SHP77 (cell line): ENCODE data around the gene FRYL.

ENCODE experiments used
- DNase-seq, 2 experiments: peaks; one replicate each; lab custom pipeline; 2025; lab: John Stamatoyannopoulos, UW

The FRYL gene

GRCh38 chr4:48556268-48556667 lies 223.8 kb downstream of the FRYL start:
- DNase-seq = no peak

GRCh38 chr4:48554606-48555005 lies 225.5 kb downstream of the FRYL start:
- DNase-seq = no peak

GRCh38 chr4:48553720-48554119 lies 226.4 kb downstream of the FRYL start:
- no peak for DNase-seq

DNA sequence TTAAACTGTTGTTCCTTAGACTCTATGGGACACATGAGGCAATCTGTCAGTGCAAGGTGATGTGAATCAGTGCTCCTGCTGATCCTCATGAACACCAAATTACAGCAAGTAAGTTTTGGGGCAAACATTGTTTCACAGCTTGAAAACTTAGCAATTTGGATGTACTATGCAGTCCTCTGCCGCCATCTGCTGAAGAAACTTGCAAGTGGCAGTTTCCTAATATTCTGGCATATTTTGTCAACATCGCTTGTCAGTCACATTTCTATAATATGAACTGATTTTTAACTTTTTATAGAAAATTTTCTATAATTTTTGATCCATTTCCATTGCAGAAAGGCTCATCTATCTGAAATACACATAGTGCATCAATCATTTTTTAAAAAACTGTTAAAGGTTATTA lies 233.7 kb downstream of the FRYL start:
- DNase-seq = no peak

GRCh38 chr4:48543796-48544195 lies 236.3 kb downstream of the FRYL start:
- DNase-seq = no peak

GRCh38 chr4:48542888-48543287 lies 237.2 kb downstream of the FRYL start:
- DNase-seq = no peak

GRCh38 chr4:48539597-48539996 lies 240.5 kb downstream of the FRYL start:
- DNase-seq = no peak

GRCh38 chr4:48538358-48538757 lies 241.7 kb downstream of the FRYL start:
- no peak for DNase-seq

DNA sequence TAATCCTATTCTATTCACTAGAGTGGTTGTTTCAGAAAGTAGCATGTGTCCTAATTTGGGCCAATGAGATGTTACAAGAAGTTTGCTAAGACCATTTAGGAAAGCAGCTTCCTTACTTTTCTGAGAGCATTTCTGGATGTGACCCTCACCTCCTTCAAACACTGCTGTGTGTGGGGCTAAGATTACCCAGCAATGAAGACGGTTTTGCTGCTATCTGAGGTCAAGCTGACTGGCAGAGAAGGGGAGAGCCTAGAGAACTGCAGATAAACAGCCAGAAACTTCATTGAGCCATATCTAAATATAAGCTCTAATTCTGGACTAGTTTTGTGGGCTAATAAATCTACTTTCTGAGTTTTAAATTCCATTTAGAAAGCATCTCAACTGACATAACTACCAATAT lies 253.7 kb downstream of the FRYL start:
- DNase-seq = no peak

DNA sequence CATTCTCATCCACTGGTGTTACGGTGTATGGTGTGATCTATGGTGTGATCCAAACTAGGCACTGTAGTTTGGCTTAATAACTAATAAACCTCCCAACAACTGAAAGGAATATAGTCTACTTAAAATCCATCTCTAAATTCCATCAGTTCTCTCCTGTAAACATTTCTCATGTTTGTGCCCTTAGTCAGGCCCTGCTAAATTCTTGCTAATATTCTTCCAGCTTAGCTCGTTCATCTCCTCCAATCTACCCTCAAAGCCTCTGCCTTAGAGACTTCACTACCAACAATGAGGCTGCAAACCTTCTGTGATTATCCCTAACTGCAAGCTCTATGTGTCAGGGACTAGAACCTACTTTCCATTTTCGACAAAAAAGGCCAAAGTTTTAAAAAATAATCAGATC lies 261.9 kb downstream of the FRYL start:
- no peak for DNase-seq

DNA sequence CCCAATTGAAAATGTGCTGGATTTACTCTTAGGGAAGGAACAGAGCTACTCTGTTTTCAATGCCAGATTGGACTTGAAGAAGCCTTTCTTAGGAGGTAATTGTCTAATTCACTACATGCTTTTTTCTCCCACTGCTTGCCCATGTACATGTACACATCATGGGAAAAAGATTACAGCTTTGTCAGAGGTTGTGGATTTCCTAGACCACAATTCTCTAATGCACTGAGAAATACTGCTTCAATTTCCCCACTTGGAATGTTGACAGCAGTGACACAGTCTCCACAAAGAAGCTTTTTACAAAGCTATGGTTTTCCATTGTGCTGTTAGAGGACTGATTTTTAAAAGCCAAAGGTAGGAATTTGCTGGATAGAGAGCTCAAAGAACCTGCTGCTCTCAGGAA lies 270.5 kb downstream of the FRYL start:
- DNase-seq = no peak

- no peak for DNase-seq
Observed at GRCh38 chr4:48506716-48507115, 273.4 kb downstream of the FRYL start.

DNA sequence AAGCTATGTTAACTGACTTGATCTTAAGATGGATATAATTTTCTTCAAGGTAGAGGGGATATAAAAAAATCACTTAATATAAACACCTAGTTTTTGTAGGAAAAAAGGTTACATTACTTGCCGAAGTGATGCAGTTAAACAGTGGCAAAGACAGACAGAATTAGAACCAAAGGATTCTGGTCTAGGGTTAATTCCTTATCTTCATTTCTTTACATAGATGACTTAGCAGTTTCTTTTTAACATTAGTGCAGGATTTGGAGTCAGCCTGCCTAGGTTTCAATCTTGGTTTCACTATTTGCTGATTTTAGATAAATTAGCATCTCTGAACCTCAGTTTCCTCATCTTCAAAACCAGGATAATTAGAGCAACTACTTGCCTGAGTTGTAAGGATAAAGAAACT lies 275.7 kb downstream of the FRYL start:
- no peak for DNase-seq

DNA sequence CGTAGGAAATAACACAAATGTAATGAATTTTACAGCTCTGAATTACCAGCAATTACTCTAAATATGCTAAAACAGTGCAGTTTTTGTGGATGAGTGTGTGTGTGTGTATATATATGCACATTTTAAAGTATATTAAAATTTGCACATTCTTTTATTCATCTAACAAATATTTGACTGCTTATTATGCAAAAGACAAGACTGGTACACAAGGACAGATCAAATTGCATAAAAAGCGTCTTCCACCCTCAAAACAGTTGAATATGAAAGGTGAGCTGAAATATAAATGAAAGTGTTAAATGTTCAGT lies 276.1 kb downstream of the FRYL start:
- DNase-seq = no peak

DNA sequence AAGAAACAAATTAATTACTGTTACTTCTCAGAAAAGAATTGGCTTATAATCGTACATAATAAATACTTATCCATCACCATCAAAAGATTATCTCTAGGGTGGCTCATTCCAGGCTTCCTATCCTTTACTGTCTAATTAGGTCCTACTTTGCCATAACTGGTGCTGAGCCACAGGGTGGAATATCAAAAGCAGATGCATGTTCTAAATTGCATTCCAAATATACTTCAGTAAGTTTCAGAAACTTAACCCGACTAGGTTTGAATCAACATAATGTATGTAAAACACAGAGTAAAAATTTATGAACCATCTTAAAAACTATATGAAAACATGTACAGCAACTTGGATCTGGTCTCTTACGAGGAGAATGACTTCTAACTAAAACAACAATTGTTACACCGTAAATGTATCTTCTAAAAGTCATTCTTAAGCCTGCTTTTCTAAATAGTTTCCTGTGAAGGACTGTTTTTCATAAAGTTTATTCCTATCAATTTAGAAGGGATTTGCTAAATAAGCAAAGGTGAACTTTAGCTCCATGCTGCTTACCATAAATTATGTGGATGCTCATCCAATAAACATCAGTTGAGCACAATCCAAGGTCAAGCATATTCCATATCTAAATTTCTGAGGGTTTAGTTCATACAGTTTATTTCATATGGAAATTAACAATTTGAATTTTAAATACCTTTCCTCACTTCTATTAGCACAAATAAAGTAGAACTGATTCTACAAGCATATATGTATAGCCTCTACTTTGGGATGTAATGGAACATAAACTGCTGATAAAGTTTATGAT lies 276.6 kb downstream of the FRYL start:
- no peak for DNase-seq

GRCh38 chr4:48499551-48500066 lies 280.5 kb downstream of the FRYL start:
- no peak for DNase-seq

DNA sequence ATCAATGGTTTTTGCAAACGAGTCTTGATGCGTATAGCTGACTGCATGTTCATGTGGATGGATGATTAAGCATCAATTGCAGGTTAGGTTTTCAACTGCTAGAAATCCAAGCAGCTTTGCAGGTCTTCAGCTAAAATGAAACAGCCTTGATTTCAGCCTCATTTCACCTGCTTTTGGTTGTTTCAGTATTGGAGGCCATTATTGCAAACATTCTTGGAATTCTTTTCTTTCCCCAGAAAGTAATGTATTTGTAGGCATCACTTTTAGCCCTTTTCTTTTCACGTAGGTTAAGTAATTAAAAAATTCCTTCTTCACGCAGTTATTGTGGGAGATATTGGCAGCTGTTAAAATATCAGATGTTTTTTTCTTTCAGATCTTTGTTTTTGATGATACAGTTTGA lies 281.2 kb downstream of the FRYL start:
- DNase-seq = no peak

DNA sequence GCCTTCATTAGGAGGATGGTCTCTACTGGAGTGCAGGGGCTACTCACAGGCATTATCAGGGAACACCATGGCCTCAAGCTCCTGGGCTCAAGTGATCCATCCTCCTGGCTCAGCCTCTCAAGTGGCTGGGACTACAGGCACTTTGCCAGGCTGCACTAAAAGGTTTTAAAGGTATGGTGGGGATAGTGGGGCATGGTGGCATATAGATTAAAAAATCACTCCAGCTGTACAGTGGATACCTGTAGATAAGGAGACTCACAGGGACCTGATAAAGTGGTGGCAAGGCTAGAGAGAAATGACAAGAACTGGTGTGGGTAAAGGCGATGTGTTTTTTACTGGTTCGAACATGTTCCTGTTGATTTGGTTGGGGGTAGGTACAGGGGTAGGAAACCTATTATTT lies 284.1 kb downstream of the FRYL start:
- DNase-seq = no peak

DNA sequence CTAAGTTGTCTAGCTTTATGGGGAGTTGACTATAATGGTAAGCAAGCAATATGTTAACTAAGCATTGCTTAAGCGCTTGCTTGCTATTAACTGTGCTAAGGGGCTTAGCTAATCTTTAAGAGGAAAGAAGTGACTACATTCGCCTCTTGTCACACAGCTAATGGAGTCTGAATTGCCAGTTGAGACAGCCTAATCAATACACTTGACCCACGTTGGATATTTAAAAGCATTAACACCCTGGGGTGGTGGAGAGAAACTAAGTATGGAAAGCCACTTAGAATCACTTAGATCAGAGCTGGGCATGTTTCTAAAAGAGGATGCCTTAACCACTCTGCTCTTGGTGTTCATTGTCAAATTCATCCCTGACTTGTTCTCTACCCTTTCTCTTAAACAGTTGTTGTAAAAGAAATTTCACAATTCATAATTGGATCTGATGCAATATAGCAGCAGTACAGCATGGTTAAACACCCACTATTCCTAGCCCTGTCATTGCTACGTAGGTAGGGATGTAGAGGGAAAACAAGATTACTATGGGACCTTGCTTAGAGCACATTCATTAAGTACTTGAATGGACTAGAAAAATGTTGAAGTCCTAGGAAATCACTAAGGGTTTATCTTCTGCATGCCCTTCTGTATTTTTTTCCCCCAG lies 286.5 kb downstream of the FRYL start:
- no peak for DNase-seq

- no peak for DNase-seq
Observed at GRCh38 chr4:48491514-48492176, 288.4 kb downstream of the FRYL start.

GRCh38 chr4:48490680-48491513 lies 289.2 kb downstream of the FRYL start:
- no peak for DNase-seq

DNA sequence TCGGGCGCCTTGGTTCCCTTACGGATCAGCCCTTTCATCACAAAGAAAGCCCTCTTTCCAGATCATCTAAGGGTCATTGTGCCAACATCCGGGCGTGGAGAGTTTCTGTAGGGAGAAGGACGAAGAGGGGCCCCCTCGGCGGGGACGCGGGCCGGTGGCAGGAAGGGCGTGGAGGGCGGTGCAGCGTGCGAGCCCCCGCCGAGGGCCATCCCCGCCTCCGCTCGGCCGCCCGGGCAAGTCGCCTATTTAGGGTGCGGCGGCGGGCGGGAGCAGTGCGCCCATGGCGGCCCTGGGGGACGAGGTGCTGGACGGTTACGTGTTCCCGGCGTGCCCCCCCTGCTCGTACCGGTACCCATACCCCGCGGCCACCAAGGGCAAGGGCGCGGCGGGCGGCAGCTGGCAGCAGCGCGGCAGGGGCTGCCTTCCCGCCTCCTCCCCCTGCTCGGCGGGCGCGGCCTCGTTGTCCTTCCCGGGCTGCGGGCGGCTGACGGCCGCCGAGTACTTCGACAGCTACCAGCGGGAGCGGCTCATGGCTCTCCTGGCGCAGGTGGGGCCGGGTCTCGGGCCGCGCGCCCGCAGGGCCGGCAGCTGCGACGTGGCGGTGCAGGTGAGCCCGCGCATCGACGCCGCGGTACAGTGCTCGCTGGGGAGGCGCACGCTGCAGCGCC lies 289.9 kb downstream of the FRYL start, which contains the start of gene ZAR1:
TSS of gene ZAR1 (plus strand) at position 241 of the 668 bp plus-strand sequence. CDS start at position 281, 40 bp downstream.
- DNase-seq = no peak
